ENCODE measurements around the gene C16orf74. TPM values are rescaled to one million over a fixed set of nuclear protein-coding genes. Genes with fewer than 3 reads are reported as not detected.

C16orf74 gene
- polyA plus RNA-seq, 1 donor (not counting 4 experiments of a cell fraction or from before 2014, with no cell fraction given): 35.3 TPM

GRCh38 chr16:85686912-85687591 lies 63.8 kb downstream of the C16orf74 start:
- Histone ChIP-seq H3K4me2 (ENCODE audit: control insufficient read depth, extremely low read depth, insufficient read depth, low read depth, low read length) (no peak overlapping the region), H3K27me3 (ENCODE audit: control insufficient read depth, extremely low read depth, insufficient read depth, low read length) (no peaks in the 10 kb centered on the region), H4K20me1 (ENCODE audit: control insufficient read depth, extremely low read depth, insufficient read depth, low read length) (no peaks in the 10 kb centered on the region), H3K27ac (ENCODE audit: control insufficient read depth, insufficient read depth, low read length) (no peak overlapping the region), H3K9me3 (ENCODE audit: control insufficient read depth, low read depth, low read length) (no peaks in the 10 kb centered on the region), H3K9me1 (ENCODE audit: control insufficient read depth, extremely low read depth, insufficient read depth, low read length) (no peaks in the 10 kb centered on the region), H3K9ac (ENCODE audit: control insufficient read depth, extremely low read depth, insufficient read depth, low read length) (no peak overlapping the region), H2AFZ (ENCODE audit: control insufficient read depth, low read length) (no peak overlapping the region), H3K79me2 (ENCODE audit: control insufficient read depth, insufficient read depth, low read length) (peaks cover 2% of the 10 kb centered on the region), H3K4me1 (ENCODE audit: control insufficient read depth, extremely low read depth, insufficient read depth, low read length) (no peaks in the 10 kb centered on the region), H3K4me3 (ENCODE audit: control insufficient read depth in 2 of 3, extremely low read depth in 1 of 3, insufficient read depth in 2 of 3, low read depth in 1 of 3, low read length in 3 of 3) (no peak overlapping the region), H3K36me3 (ENCODE audit: control insufficient read depth in 2 of 2, extremely low read depth in 1 of 2, insufficient read depth in 2 of 2, low read length in 2 of 2) (peaks cover 0 to 1% of the 10 kb centered on the region in 2 experiments)
- FAIRE-seq (no peak), DNase-seq (ENCODE audit: low read depth, low spot score) (no peak)
- dilution Hi-C loops (cut with MboI; ENCODE audit: extremely low pct_ligation_motif_present, low sequenced_read_pairs): no loop called here
- no peak for TF ChIP-seq CTCF (optimal IDR thresholded peaks at IDR 0.05 in 1 of 3, IDR thresholded peaks at IDR 0.05 in 1 of 3, conservative IDR thresholded peaks at IDR 0.05 in 1 of 3; ENCODE audit: extremely low read depth in 1 of 3, insufficient read depth in 2 of 3, low read length in 3 of 3)
- TF ChIP-seq EZH2 (IDR thresholded peaks at IDR 0.05; ENCODE audit: low read length): no peak

- no peaks in the 10 kb centered on the region for H3K9me3 ChIP-seq (ENCODE audit: control insufficient read depth, low read depth, low read length)
- no peak overlapping the region for H3K9ac ChIP-seq (ENCODE audit: control insufficient read depth, extremely low read depth, insufficient read depth, low read length)
- FAIRE-seq: no peak
- no peak for DNase-seq (ENCODE audit: low read depth, low spot score)
- no peak for TF ChIP-seq EZH2 (IDR thresholded peaks at IDR 0.05; ENCODE audit: low read length)
- TF ChIP-seq CTCF (optimal IDR thresholded peaks at IDR 0.05 in 1 of 3, IDR thresholded peaks at IDR 0.05 in 1 of 3, conservative IDR thresholded peaks at IDR 0.05 in 1 of 3; ENCODE audit: extremely low read depth in 1 of 3, insufficient read depth in 2 of 3, low read length in 3 of 3): no peak
- H3K27ac ChIP-seq (ENCODE audit: control insufficient read depth, insufficient read depth, low read length): no peak overlapping the region
- H3K4me3 ChIP-seq (ENCODE audit: control insufficient read depth in 2 of 3, extremely low read depth in 1 of 3, insufficient read depth in 2 of 3, low read depth in 1 of 3, low read length in 3 of 3): no peak overlapping the region
- peaks cover 2% of the 10 kb centered on the region for H3K79me2 ChIP-seq (ENCODE audit: control insufficient read depth, insufficient read depth, low read length)
- no peaks in the 10 kb centered on the region for H4K20me1 ChIP-seq (ENCODE audit: control insufficient read depth, extremely low read depth, insufficient read depth, low read length)
- H3K4me2 ChIP-seq (ENCODE audit: control insufficient read depth, extremely low read depth, insufficient read depth, low read depth, low read length): no peak overlapping the region
- dilution Hi-C loops (cut with MboI; ENCODE audit: extremely low pct_ligation_motif_present, low sequenced_read_pairs): no loop called here
- H3K36me3 ChIP-seq (ENCODE audit: control insufficient read depth in 2 of 2, extremely low read depth in 1 of 2, insufficient read depth in 2 of 2, low read length in 2 of 2): peaks cover 3 to 5% of the 10 kb centered on the region in 2 experiments
- H3K9me1 ChIP-seq (ENCODE audit: control insufficient read depth, extremely low read depth, insufficient read depth, low read length): no peaks in the 10 kb centered on the region
- no peaks in the 10 kb centered on the region for H3K4me1 ChIP-seq (ENCODE audit: control insufficient read depth, extremely low read depth, insufficient read depth, low read length)
- no peaks in the 10 kb centered on the region for H3K27me3 ChIP-seq (ENCODE audit: control insufficient read depth, extremely low read depth, insufficient read depth, low read length)
- no peak overlapping the region for H2AFZ ChIP-seq (ENCODE audit: control insufficient read depth, low read length)
Observed at GRCh38 chr16:85685251-85685650, 65.6 kb downstream of the C16orf74 start.

Measured in keratinocyte (primary cell).